T-helper 2 cell treated with Interferon-gamma antibody and Interleukin-4, amounts not matched to agents 100 ng/mL and 5 ng/mL, for 36 hours (primary cell): Measurements from ENCODE around the gene LIN37. TPM values are rescaled to one million over a fixed set of nuclear protein-coding genes. Genes with fewer than 3 reads are reported as not detected.
"Not testable (repeated sequence)": the region's sequence is repeated elsewhere in the genome, so short reads cannot be mapped to it uniquely, and the experiment has no call there.

Experiments
- intact Hi-C: fragments of 100-400 bp; cut with micrococcal nuclease; formaldehyde crosslinking; loops from one replicate; pipeline ENCODE4 v1.15.1; 2023
- total RNA-seq: library from RNA; stranded (reverse); gene quantifications from 2 replicates; pipeline ENCODE4 v1.2.3, GENCODE V29; 2022

The LIN37 gene
- total RNA-seq, 1 donor from 2014 or later, result 15.2 TPM

DNA sequence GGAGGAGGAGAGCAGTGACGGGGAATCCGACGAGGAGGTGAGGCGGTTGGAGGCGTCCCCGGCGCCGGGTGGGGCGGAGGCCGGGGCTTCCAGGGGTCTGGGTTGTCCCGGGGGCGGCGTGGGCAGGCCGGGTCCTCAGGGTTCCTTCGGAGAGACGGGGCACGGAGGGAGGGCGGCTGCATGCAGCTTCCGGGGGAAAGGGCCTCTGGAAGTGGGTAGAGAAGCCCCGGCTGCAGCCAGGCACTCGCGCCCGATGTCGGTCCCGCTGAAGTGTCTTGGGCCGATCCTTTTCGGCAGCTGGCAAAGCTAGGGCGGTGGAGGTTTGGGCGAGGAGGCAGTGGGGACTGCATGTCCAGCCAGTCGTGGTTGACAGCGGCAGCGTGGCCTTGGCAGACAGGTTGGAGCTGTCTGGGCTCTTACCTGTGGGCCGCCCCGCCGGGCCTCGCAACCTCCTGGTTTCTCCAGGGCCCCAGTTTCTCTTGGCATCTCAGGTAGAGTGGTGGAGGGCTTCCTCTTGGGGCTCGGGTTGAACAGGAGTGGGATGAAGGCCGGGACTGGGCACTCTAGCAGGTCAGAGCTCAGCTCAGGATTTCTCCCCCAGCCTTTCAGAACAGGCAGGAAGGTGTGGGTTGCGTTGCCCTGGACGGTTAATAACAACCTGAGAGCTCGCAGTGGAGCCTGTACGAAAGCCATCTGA, 29.9 kb upstream of the LIN37 start:
- intact Hi-C loops, result loop anchor here (5.0 to 10.0 kb wide), 2 partner anchors 171 to 396 kb away; partner anchors contain the start of genes OVOL3, POLR2I, TBCB and TMEM147

DNA sequence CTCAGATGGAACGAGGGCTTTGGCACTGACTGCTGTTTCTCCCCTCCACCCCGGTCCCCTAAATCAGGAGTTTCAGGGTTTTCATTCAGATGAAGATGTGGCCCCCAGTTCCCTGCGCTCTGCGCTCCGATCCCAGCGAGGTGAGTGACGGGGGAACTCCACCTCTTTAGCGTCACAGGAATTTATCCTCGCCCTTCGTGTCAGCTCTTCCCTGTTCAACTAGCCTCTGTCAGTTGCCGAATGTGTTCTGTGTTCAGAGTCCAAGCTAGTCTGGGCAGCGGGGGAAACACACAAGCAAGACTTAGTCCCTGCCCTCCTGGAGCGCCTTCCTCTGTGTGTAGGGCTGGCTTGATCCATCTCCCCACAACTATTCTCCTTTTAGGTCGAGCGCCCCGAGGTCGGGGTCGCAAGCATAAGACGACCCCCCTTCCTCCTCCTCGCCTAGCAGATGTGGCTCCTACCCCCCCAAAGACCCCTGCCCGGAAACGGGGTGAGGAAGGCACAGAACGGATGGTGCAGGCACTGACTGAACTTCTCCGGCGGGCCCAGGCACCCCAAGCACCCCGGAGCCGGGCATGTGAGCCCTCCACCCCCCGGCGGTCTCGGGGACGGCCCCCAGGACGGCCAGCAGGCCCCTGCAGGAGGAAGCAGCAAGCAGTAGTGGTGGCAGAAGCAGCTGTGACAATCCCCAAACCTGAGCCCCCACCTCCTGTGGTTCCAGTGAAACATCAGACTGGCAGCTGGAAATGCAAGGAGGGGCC, 28.8 kb upstream of the LIN37 start:
- intact Hi-C loops, result loop anchor here (5.0 to 10.0 kb wide), 2 partner anchors 172 to 395 kb away; partner anchors contain the start of genes OVOL3, POLR2I, TBCB and TMEM147

DNA sequence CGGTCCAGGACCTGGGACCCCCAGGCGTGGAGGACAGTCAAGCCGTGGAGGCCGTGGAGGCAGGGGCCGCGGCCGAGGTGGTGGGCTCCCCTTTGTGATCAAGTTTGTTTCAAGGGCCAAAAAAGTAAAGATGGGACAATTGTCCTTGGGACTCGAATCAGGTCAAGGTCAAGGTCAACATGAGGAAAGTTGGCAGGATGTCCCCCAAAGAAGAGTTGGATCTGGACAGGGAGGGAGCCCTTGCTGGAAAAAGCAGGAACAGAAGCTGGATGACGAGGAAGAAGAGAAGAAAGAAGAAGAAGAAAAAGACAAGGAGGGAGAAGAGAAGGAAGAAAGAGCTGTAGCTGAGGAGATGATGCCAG, 28.2 kb upstream of the LIN37 start:
- intact Hi-C loops, result no loop called here

DNA sequence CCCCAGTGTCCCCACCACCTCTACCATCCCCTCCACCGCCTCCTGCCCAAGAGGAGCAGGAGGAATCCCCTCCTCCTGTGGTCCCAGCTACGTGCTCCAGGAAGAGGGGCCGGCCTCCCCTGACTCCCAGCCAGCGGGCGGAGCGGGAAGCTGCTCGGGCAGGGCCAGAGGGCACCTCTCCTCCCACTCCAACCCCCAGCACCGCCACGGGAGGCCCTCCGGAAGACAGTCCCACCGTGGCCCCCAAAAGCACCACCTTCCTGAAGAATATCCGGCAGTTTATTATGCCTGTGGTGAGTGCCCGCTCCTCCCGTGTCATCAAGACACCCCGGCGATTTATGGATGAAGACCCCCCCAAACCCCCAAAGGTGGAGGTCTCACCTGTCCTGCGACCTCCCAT, 27.7 kb upstream of the LIN37 start:
- intact Hi-C loops, result no loop called here

DNA sequence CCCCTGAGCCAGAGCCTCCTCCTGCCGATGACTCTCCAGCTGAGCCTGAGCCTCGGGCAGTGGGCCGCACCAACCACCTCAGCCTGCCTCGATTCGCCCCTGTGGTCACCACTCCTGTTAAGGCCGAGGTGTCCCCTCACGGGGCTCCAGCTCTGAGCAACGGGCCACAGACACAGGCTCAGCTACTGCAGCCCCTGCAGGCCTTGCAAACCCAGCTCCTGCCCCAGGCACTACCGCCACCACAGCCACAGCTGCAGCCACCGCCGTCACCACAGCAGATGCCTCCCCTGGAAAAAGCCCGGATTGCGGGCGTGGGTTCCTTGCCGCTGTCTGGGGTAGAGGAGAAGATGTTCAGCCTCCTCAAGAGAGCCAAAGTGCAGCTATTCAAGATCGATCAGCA, 27.0 kb upstream of the LIN37 start:
- intact Hi-C loops, result no loop called here

DNA sequence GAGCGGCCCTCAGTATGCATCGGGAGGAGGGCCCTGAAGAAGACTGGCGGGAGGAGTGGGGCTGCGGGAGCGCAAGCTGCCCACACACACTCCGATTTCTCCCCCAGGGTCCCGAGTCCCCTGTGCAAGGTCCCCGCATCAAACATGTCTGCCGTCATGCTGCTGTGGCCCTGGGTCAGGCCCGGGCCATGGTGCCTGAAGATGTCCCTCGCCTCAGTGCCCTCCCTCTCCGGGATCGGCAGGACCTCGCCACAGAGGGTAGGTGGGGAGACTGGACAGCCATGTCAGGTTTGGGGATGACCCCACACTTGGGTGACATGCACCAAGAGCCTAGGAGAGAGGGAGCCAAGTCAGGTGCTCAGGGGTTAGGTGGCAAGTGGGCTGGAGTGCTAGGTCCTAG, 25.9 kb upstream of the LIN37 start:
- intact Hi-C loops, result no loop called here

DNA sequence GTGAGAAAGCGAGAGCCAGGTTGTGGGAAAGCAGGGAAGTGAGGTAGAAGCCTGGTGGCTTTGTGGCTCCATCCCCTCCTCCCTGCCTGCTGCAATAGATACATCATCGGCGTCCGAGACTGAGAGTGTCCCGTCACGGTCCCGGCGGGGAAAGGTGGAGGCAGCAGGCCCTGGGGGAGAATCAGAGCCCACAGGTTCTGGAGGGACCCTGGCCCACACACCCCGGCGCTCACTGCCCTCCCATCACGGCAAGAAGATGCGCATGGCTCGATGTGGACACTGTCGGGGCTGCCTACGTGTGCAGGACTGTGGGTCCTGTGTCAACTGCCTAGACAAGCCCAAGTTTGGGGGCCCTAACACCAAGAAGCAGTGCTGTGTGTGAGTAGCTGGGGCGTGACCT, 25.5 kb upstream of the LIN37 start:
- intact Hi-C loops, result no loop called here

DNA sequence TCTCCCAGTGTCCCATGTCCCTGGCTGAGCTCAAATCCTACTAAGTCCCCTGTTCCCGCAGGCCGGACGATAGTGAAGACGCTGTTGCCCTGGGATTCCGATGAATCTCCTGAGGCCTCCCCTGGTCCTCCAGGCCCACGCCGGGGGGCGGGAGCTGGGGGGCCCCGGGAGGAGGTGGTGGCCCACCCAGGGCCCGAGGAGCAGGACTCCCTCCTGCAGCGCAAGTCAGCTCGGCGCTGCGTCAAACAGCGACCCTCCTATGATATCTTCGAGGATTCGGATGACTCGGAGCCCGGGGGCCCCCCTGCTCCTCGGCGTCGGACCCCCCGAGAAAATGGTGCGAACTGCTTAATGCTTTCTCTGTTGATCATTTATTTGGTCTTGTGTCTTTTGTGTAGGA, 24.7 kb upstream of the LIN37 start:
- intact Hi-C loops, result no loop called here

DNA sequence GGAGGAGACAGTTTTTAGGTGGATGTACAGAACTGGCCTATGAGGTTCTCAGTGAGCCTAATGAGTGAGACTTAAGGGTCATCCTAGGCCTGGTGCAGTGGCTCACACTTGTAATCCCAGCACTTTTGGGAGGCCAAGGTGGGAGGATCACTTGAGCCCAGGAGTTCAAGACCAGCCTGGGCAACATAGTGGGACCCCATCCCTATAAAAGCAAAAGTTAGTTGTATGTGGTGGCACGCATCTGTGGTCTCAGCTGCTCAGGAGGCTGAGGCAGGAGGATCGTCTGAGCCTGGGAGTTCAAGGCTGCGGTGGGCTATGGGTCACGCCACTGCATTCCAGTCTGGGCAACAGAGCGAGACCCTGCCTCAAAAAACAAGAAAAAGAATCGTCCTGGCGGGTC, 24.2 kb upstream of the LIN37 start:
- intact Hi-C loops, result not testable (repeated sequence)

DNA sequence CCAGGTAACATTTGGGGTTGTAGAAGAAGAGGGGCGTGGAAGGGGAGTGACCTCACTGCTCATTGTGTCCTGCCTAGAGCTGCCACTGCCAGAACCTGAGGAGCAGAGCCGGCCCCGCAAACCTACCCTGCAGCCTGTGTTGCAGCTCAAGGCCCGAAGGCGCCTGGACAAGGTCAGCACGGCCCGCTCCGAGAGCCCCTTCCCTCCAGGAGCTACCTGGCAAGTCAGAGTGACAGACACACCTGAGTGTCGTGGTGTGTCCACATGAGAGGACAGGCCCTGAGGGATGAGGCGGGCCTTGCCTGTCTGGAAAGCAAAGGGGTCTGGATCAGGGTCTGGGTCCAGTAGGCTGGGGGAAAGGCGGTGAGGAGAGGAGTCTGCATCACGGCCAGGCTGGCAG, 23.8 kb upstream of the LIN37 start:
- intact Hi-C loops, result no loop called here

DNA sequence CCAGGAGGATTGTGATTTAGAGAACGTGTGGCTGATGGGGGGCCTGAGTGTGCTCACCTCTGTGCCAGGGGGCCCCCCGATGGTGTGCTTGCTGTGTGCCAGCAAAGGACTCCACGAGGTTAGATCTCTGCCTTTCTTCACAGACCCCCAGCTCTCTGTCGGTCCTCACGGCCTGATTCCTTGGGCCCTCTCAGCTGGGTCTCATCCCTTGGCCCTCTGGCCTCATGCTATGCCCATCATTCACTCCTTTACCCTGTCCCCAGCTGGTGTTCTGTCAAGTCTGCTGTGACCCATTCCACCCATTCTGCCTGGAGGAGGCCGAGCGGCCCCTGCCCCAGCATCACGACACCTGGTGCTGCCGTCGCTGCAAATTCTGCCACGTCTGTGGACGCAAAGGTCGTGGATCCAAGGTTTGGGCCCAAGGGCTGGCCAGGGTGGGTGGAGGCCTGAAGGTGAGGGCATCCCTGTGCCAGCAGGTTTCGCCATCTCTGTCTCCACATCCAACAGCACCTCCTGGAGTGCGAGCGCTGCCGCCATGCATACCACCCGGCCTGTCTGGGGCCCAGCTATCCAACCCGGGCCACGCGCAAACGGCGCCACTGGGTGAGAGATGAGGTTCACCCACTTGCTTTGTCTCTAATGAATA, 23.0 kb upstream of the LIN37 start:
- intact Hi-C loops, result no loop called here

DNA sequence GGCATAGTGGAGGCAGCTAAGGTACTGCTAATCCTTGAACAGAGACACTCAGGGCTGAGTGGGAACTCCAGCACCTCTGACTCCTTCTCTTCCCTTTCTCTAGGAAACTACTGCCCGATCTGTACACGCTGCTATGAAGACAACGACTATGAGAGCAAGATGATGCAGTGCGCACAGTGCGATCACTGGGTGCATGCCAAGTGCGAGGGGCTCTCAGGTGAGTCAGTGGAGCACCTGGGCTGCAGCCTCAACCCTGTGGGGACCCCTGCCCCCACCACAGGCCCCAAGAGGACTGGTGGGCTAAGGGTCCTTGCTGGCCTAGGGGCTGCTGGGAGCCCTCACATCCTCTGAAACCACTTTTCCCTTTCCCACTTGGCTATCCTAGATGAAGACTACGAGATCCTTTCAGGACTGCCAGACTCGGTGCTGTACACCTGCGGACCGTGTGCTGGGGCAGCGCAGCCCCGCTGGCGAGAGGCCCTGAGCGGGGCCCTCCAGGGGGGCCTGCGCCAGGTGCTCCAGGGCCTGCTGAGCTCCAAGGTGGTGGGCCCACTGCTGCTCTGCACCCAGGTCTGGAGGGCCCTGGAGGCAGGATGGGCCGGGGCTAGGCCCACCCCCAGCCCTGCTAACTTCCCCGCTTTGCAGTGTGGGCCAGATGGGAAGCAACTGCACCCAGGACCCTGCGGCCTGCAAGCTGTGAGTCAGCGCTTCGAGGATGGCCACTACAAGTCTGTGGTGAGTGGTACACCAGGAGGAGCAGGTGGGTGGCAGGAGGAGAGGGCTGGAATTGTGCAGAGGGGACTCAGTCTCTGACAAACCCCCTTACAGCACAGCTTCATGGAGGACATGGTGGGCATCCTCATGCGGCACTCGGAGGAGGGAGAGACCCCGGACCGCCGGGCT, 21.1 kb upstream of the LIN37 start:
- intact Hi-C loops, result no loop called here

DNA sequence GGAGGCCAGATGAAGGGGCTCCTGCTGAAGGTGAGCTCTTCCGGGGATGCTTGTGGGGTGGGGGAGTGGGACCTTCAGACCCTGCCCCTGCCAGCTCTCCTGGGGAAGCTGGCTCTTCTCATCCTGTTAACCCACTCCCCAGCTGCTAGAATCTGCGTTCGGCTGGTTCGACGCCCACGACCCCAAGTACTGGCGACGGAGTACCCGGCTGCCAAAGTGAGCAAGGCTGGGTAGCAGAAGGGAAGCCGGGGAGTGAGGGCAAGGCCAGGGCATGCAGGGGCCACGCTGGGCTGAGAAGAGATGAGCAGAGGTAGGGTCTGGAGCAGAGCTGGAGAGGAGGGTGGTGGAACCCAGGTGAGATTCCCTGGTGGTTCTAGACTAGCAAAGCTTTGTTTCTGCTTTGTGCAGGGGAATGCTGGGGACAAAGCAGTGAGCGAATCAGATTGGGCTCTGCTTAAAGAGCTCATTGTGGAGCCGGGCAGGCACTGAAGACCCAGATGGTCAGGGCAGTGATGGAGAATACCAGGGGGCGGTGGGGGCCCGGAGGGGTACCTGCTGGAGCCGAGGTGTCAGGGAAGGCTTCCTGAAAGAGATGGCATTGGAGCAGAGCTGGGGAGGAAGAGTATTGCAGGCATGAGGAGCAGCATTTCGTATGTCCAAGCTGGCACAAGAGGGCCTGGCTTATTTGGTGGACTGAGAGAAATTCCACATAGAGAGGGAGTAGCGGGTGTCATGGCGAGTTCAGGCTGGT, 20.2 kb upstream of the LIN37 start:
- intact Hi-C loops, result no loop called here

DNA sequence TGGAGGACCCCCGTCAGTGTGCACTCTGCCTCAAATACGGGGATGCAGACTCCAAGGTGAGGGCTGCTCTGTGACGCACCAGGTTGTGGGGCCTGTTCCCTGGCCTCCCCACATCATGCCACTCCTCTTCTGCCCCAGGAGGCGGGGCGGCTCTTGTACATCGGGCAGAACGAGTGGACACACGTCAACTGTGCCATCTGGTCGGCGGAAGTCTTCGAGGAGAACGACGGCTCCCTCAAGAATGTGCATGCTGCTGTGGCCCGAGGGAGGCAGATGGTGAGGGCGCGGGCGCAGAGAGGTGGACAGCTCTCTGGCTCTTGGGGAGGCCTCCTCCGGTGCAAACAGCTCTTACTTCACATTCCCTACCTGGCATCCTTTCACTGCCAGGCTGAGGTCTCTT, 19.4 kb upstream of the LIN37 start:
- intact Hi-C loops, result no loop called here

DNA sequence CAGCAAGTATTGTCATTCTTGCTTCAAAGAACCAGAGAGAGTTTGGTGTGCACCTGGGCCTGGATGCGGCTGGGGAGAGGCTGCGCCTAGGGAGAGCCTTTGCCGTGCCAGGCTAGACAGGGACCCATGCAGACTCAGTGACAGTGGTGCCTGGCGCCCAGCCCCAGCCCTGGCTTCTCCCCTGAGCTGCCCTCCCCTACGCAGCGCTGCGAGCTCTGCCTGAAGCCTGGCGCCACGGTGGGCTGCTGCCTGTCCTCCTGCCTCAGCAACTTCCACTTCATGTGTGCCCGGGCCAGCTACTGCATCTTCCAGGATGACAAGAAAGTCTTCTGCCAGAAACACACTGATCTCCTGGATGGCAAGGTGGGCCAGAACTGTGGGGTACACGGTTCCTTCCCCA, 18.6 kb upstream of the LIN37 start:
- intact Hi-C loops, result no loop called here

DNA sequence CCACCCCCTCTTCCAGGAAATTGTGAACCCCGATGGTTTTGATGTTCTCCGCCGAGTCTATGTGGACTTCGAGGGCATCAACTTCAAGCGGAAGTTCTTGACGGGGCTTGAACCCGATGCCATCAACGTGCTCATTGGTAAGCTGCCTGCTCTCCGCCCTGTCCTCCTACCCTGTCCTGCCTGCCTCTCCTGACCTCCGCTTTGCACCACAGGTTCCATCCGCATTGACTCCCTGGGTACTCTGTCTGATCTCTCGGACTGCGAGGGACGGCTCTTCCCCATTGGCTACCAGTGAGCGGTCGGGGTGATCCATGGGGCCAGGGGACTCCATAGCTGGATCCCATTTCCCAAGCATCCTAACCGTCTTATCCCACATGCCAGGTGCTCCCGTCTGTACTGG, 18.1 kb upstream of the LIN37 start:
- intact Hi-C loops, result no loop called here

DNA sequence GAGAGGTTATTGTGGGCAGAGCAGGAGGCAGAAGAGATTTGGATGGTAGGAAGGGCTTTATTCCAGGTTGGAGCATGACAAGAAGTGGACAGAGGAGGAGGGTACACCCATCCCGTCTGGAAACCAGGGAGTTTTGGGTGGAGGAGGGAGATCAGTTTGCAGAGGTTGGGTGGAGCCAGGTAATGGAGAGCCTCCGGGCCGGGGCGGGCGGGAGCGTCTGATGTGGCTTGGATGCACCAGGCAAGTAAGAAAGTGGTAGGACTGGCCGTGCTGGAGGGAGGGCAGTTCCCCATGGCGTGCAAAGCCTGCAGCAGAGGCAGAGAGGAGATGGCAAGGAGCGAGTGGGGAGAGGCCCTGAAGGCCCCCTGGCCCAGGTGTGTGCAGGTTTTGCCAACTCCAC, 17.0 kb upstream of the LIN37 start:
- intact Hi-C loops, result no loop called here

DNA sequence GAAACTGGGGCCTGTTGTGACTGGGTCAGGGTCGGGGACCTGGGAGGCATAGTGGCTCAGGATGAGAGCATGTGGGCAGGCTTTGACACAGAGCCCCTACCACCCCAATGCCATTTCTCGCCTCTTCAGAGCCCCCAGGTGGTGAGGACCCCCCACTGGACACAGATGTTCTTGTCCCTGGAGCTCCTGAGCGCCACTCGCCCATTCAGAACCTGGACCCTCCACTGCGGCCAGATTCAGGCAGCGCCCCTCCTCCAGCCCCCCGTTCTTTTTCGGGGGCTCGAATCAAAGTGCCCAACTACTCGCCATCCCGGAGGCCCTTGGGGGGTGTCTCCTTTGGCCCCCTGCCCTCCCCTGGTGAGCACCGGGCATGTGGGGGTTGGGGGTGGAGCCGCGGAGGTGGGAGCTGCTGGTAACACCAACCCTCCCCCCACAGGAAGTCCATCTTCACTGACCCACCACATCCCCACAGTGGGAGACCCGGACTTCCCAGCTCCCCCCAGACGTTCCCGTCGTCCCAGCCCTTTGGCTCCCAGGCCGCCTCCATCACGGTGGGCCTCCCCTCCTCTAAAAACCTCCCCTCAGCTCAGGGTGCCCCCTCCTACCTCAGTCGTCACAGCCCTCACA, 16.5 kb upstream of the LIN37 start:
- intact Hi-C loops, result no loop called here

DNA sequence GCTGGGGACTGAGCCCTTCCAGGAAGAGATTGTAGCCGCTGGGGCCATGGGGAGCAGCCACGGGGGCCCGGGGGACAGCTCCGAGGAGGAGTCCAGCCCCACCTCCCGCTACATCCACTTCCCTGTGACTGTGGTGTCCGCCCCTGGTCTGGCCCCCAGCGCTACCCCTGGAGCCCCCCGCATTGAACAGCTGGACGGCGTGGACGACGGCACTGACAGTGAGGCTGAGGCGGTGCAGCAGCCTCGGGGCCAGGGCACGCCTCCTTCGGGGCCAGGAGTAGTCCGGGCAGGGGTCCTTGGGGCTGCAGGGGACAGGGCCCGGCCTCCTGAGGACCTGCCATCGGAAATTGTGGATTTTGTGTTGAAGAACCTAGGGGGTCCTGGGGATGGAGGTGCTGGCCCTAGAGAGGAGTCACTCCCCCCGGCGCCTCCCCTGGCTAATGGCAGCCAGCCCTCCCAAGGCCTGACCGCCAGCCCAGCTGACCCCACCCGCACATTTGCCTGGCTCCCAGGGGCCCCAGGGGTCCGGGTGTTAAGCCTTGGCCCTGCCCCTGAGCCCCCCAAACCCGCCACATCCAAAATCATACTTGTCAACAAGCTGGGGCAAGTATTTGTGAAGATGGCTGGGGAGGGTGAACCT, 15.7 kb upstream of the LIN37 start:
- intact Hi-C loops, result no loop called here
